Measurements from ENCODE around the gene PTPRN2. TPM values are rescaled to one million over a fixed set of nuclear protein-coding genes. Genes with fewer than 3 reads are reported as not detected.

PTPRN2 gene
- total RNA-seq, 1 experiment from 2014 or later = 3.8 TPM

GRCh38 chr7:158484801-158485531 is 102.7 kb downstream of the PTPRN2 start:
- no peaks in the 10 kb centered on the region for H3K36me3 ChIP-seq
- H3K9me3 ChIP-seq (replicated peaks) = no peaks in the 10 kb centered on the region
- H3K4me3 ChIP-seq = no peak overlapping the region
- DNase-seq = no peak
- H3K27me3 ChIP-seq = peaks cover 3% of the 10 kb centered on the region
- no peaks in the 10 kb centered on the region for H3K4me1 ChIP-seq
- H3K27ac ChIP-seq = no peak overlapping the region

DNA sequence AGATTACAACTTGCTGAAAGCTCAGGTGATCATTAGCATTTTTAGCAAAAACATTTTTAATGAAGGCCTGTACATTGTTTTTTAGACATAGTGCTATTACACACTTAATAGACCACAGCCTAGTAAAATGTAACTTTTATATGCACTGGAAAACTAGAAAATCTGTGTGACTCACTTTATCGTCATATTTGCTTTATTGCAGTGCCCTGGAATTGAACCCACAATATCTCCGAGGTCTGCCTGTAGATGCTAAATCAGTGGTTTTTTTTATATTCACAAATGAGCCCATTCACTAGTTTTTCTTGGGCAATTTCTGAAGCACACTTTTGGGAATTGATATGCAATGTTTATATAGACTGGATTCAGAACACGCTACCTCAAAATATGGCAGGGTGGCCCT is 105.1 kb downstream of the PTPRN2 start:
- no peak overlapping the region for H3K27ac ChIP-seq
- H3K4me1 ChIP-seq = no peaks in the 10 kb centered on the region
- H3K27me3 ChIP-seq = peaks cover 3% of the 10 kb centered on the region
- DNase-seq = no peak
- no peak overlapping the region for H3K4me3 ChIP-seq
- H3K36me3 ChIP-seq = no peaks in the 10 kb centered on the region
- H3K9me3 ChIP-seq (replicated peaks) = no peaks in the 10 kb centered on the region

DNA sequence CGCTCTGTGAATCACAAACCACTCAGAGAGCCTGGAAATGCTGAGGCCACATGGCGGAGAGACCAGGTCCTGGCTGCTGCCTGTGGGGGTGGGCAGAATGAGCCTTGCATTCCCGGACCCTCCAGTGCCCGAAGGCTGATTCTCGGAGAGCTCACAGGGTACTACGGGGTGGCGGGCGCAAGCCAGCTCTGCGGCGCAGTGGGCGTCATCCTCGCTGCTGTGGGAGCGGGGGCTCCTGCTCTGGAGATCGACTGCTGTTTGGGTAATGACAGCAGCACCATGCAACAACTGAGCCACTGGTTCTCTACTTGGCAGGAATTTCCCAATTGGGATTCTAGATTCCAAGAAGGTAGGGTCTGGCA is 108.0 kb downstream of the PTPRN2 start:
- no peaks in the 10 kb centered on the region for H3K36me3 ChIP-seq
- no peak overlapping the region for H3K4me3 ChIP-seq
- peaks cover 18% of the 10 kb centered on the region for H3K27me3 ChIP-seq
- H3K9me3 ChIP-seq (replicated peaks) = no peaks in the 10 kb centered on the region
- H3K27ac ChIP-seq = no peak overlapping the region
- DNase-seq = no peak
- no peaks in the 10 kb centered on the region for H3K4me1 ChIP-seq

DNA sequence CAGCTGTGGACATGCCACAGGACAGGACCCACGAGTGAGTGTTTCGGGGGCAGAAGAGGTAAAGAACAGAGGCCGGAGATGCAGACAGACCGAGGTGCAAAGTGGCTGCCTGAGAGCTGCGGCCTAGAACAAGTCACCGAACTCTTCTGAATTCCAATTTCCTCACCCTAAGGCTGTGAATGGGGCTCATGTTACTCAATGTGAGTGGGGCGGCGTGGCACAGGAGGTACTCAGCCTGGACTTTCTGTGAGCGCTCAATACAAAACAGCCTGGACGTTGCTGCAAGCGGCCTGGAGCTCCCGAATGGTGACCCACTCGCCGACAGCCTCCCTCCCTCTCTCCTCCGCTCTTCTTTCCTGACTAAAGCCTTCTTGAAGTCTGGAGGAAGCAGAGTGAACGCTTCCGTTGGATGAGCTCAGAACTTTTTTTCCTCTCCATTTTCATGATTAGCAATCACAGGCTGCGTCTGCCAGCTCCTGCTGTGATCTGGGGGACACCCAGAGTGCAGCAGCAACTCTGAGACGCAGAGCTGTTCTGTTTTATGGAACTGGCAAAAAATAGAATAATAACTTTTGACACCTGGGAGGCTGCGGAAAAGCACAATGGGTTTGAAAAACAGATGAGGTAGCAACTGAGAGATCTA is 108.5 kb downstream of the PTPRN2 start:
- H3K27ac ChIP-seq = no peak overlapping the region
- no peaks in the 10 kb centered on the region for H3K9me3 ChIP-seq (replicated peaks)
- H3K4me1 ChIP-seq = no peaks in the 10 kb centered on the region
- peaks cover 21% of the 10 kb centered on the region for H3K27me3 ChIP-seq
- no peak overlapping the region for H3K4me3 ChIP-seq
- no peak for DNase-seq
- H3K36me3 ChIP-seq = no peaks in the 10 kb centered on the region

- H3K4me1 ChIP-seq = no peaks in the 10 kb centered on the region
- no peaks in the 10 kb centered on the region for H3K9me3 ChIP-seq (replicated peaks)
- H3K4me3 ChIP-seq = no peak overlapping the region
- no peak overlapping the region for H3K27ac ChIP-seq
- peaks cover 30% of the 10 kb centered on the region for H3K27me3 ChIP-seq
- DNase-seq = no peak
- no peaks in the 10 kb centered on the region for H3K36me3 ChIP-seq
Observed at GRCh38 chr7:158477866-158478265, 109.8 kb downstream of the PTPRN2 start.

GRCh38 chr7:158476331-158476932 is 111.2 kb downstream of the PTPRN2 start:
- Histone ChIP-seq H3K4me3 (no peak overlapping the region), H3K4me1 (no peaks in the 10 kb centered on the region), H3K27me3 (peaks cover 39% of the 10 kb centered on the region), H3K27ac (no peak overlapping the region), H3K9me3 (replicated peaks) (no peaks in the 10 kb centered on the region), H3K36me3 (no peaks in the 10 kb centered on the region)
- no peak for DNase-seq

- Histone ChIP-seq H3K4me1 (no peaks in the 10 kb centered on the region), H3K27me3 (peaks cover 39% of the 10 kb centered on the region), H3K27ac (no peak overlapping the region), H3K9me3 (replicated peaks) (no peaks in the 10 kb centered on the region), H3K36me3 (no peaks in the 10 kb centered on the region), H3K4me3 (no peak overlapping the region)
- no peak for DNase-seq
Observed at GRCh38 chr7:158475679-158476052, 112.0 kb downstream of the PTPRN2 start.

DNA sequence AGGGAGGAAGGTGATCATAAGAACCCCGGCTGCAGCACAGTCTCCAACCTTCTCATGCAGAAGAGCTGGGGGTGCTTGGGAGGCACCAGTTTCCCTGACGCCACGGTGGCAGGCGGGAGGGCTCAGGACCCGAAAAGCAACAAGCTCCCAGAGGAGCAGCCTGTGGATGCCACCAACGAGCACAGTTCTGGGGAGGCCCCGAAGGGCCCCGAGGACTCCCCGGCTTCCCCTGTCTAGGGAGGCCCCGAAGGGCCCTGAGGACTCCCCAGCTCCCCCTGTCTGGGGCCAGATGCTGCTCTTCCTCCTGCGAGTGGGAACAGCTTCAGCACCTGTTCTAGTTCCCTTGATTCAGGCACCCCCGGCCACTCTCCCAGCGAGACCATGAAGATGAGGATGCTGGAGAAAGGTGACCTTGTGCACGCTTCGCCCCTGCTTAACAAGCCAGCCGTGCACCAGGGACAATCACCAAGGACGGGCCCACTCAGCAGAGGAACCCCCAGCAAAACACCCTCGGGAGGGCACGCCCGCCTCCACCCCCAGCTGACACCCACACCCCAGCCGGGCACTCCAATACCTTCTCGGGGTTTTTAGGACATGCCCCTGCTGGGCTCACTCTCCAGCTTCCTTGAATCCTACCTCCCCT is 112.5 kb downstream of the PTPRN2 start:
- H3K4me3 ChIP-seq = no peak overlapping the region
- no peaks in the 10 kb centered on the region for H3K36me3 ChIP-seq
- no peak for DNase-seq
- H3K9me3 ChIP-seq (replicated peaks) = no peaks in the 10 kb centered on the region
- H3K27ac ChIP-seq = no peak overlapping the region
- H3K4me1 ChIP-seq = no peaks in the 10 kb centered on the region
- peaks cover 39% of the 10 kb centered on the region for H3K27me3 ChIP-seq

DNA sequence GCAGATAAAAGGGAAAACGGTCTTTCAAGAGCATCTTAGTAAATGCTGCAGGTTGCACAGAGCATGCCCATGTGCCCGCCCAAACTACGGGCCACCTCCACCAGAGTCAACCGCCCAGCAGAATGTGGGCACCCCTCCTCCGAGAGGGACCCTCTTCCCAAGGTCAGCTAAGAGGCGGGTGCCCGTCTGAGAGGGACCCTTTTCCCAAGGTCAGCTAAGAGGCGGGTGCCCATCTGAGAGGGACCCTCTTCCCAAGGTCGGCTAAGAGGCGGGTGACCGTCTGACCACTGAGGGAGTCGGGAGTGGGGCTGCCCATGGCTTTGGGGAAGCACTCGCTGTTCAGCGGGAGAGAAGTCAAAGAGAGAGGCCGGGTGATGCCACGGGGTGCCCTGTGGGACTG is 113.1 kb downstream of the PTPRN2 start:
- Histone ChIP-seq H3K9me3 (replicated peaks) (no peaks in the 10 kb centered on the region), H3K36me3 (no peaks in the 10 kb centered on the region), H3K4me3 (no peak overlapping the region), H3K27me3 (peaks cover 39% of the 10 kb centered on the region), H3K27ac (no peak overlapping the region), H3K4me1 (no peaks in the 10 kb centered on the region)
- no peak for DNase-seq

DNA sequence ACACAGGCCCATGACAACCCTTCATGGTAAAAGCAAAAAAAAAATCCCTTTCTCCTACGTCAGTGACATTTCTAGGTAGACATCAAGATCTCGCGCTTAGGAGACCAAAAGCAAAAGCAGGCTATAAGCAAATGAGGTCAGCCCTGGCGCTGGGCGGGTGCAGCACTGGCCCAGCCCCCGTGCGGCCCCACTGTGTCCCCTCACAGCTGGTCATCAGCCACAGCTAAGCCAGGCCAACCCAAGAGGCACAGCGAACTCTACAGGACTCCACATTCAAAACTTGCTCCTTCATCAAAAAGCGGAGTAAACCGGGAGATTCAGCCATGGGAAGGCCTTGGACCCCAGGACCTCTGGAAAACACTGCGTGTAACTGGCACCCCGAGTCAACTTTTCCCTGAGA is 113.7 kb downstream of the PTPRN2 start:
- no peak overlapping the region for H3K4me3 ChIP-seq
- no peaks in the 10 kb centered on the region for H3K4me1 ChIP-seq
- no peak for DNase-seq
- no peak overlapping the region for H3K27ac ChIP-seq
- no peaks in the 10 kb centered on the region for H3K36me3 ChIP-seq
- no peaks in the 10 kb centered on the region for H3K9me3 ChIP-seq (replicated peaks)
- peaks cover 39% of the 10 kb centered on the region for H3K27me3 ChIP-seq

DNA sequence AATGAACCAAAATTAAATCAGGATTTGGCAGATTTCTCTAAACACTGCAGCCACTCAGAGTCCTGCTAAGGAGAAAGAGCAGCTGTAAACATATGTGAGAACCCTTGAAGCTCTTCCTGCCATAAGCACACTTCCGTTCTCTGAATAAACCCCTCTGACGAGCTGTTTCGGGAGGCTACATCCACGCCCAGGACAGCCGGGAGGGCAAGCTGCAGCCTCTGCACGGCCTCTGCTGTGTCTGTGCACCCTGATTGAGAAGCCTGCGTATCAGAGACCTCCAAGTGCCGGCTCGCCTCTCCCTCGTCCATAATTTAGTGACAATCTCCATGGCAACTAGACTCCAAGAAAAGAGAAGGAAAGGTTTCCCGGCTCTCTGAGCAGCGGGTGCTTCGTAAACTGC is 114.4 kb downstream of the PTPRN2 start:
- Histone ChIP-seq H3K4me1 (no peaks in the 10 kb centered on the region), H3K9me3 (replicated peaks) (no peaks in the 10 kb centered on the region), H3K36me3 (no peaks in the 10 kb centered on the region), H3K27me3 (peaks cover 39% of the 10 kb centered on the region), H3K4me3 (no peak overlapping the region), H3K27ac (no peak overlapping the region)
- DNase-seq = no peak

DNA sequence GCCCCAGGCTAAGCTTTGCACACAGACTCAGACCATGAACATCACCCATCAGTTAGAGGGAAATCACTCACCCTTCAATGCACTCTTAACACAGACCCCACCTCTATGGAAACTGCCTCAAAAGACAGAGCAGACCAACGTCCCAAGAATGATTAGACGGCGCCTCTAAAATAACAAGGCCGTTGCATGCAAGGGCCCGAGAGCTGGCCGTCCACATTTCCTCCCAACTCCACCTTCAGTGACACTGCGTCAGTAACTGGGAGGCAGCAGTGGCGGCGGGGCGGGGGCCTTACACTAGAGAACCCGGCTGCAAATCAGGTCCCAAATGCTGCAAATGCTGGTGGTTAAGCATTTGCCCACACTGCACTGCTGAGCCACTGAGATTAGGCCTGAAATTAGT is 115.0 kb downstream of the PTPRN2 start:
- Histone ChIP-seq H3K4me3 (no peak overlapping the region), H3K36me3 (no peaks in the 10 kb centered on the region), H3K4me1 (no peaks in the 10 kb centered on the region), H3K9me3 (replicated peaks) (no peaks in the 10 kb centered on the region), H3K27ac (no peak overlapping the region), H3K27me3 (peaks cover 39% of the 10 kb centered on the region)
- no peak for DNase-seq

- H3K4me1 ChIP-seq = no peaks in the 10 kb centered on the region
- no peaks in the 10 kb centered on the region for H3K9me3 ChIP-seq (replicated peaks)
- DNase-seq = no peak
- H3K36me3 ChIP-seq = no peaks in the 10 kb centered on the region
- peaks cover 34% of the 10 kb centered on the region for H3K27me3 ChIP-seq
- H3K27ac ChIP-seq = no peak overlapping the region
- H3K4me3 ChIP-seq = no peak overlapping the region
Observed at GRCh38 chr7:158471716-158472115, 115.9 kb downstream of the PTPRN2 start.

DNA sequence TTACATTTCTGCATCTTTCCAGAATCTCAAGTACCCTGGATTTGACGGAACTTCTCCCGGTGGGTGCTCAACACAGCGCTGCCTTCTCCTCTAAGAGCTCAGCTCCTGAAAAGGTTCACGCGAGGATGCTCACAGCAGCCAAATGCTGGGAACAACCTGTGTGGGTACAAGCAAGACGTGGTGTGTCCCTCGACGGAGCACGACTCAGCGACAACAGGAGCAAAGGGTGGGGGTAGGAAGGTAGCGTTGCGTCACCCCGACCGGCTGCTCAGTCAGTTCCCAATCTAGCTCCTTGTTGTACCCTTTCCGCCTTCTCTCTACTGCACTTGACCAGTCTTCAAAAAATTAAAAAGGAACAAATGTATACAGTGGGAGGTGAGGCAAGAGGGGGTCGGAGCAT is 117.3 kb downstream of the PTPRN2 start:
- no peak overlapping the region for H3K4me3 ChIP-seq
- no peaks in the 10 kb centered on the region for H3K9me3 ChIP-seq (replicated peaks)
- peaks cover 21% of the 10 kb centered on the region for H3K27me3 ChIP-seq
- DNase-seq = no peak
- no peak overlapping the region for H3K27ac ChIP-seq
- H3K36me3 ChIP-seq = no peaks in the 10 kb centered on the region
- H3K4me1 ChIP-seq = no peaks in the 10 kb centered on the region

DNA sequence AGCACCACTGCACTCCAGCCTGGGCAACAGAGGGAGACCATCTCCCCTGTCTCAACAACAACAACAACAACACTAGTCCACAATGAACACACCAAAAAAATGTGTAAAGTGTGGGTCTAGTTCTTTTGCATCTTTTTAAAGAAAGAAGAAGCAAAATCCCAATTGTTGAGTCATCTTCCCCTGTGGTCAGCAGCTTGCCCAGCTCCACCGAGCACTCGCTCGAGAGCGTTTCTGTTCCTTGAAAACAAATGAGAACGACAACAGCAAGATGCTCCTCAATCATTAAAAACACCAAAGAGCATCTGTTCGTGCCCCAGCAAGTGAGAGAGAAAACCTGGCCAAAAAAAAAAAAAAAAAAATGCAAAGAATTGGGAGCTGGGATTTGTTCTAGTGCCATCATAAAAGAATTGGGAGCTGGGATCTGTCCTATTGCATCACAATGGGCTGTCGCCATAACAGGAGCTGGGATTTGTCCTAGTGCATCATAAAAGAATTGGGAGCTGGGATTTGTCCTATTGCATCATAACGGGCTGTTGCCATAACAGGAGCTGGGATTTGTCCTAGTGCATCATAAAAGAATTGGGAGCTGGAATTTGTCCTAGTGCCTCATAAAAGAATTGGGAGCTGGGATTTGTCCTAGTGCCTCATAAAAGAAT is 118.1 kb downstream of the PTPRN2 start:
- Histone ChIP-seq H3K4me3 (no peak overlapping the region), H3K27me3 (peaks cover 21% of the 10 kb centered on the region), H3K4me1 (no peaks in the 10 kb centered on the region), H3K27ac (no peak overlapping the region), H3K36me3 (no peaks in the 10 kb centered on the region), H3K9me3 (replicated peaks) (no peaks in the 10 kb centered on the region)
- no peak for DNase-seq
